SK-N-SH treated with all-trans-retinoic acid at 6 μM for 48 hours (cell line): ENCODE data around the gene MTO1.

Source experiments
- ATAC-seq: fragments of 200-7000 bp; cut with Tn5 transposase; 3 replicates; pipeline ENCODE4 v1.9.1; 2020; ENCODE audit warnings: mild to moderate bottlenecking, moderate library complexity
- ARNTL ChIP-seq: fragments of 450-650 bp; formaldehyde crosslinking; IDR thresholded peaks from 2 replicates; pipeline ENCODE4 v1.5.0; 2020; ENCODE audit warnings: low read depth, mild to moderate bottlenecking, moderate library complexity, borderline replicate concordance
- BACH2 ChIP-seq: fragments of 250-450 bp; sonication (Bioruptor Pico); IDR thresholded peaks from 2 replicates; pipeline ENCODE4 v1.9.0; 2021; ENCODE audit warnings: mild to moderate bottlenecking, borderline replicate concordance
- CREB5 ChIP-seq: fragments of 250-450 bp; sonication (Bioruptor Pico); IDR thresholded peaks from 2 replicates; pipeline ENCODE4 v1.5.1; 2020; ENCODE audit warnings: low read depth, mild to moderate bottlenecking, moderate library complexity
- CSDC2 ChIP-seq: fragments of 250-450 bp; sonication (Bioruptor Pico); IDR thresholded peaks from 2 replicates; pipeline ENCODE4 v1.5.0; 2020; ENCODE audit warnings: mild to moderate bottlenecking, moderate library complexity
- CSRNP3 ChIP-seq: fragments of 250-450 bp; sonication (Bioruptor Pico); IDR thresholded peaks from 2 replicates; pipeline ENCODE4 v1.5.1; 2021; ENCODE audit warnings: mild to moderate bottlenecking, moderate library complexity
- ESRRG ChIP-seq: fragments of 250-450 bp; sonication (Bioruptor Pico); IDR thresholded peaks from 2 replicates; pipeline ENCODE4 v1.6.1; 2021; ENCODE audit warnings: mild to moderate bottlenecking
- GLIS3 ChIP-seq: fragments of 250-450 bp; sonication (Bioruptor Pico); IDR thresholded peaks from 2 replicates; pipeline ENCODE4 v1.5.0; 2020; ENCODE audit warnings: mild to moderate bottlenecking, moderate library complexity
- ISL1 ChIP-seq: fragments of 250-450 bp; sonication (Bioruptor Pico); IDR thresholded peaks from 2 replicates; pipeline ENCODE4 v2.1.2; 2022; ENCODE audit warnings: mild to moderate bottlenecking, moderate library complexity
- OSR1 ChIP-seq: fragments of 250-450 bp; sonication (Bioruptor Pico); IDR thresholded peaks from 2 replicates; pipeline ENCODE4 v1.8.0; 2022; ENCODE audit warnings: moderate library complexity, mild to moderate bottlenecking, inconsistent platforms
- PATZ1 ChIP-seq: fragments of 250-450 bp; sonication (Bioruptor Pico); IDR thresholded peaks from 2 replicates; pipeline ENCODE4 v1.8.0; 2020; ENCODE audit warnings: mild to moderate bottlenecking, moderate library complexity, borderline replicate concordance
- POU6F1 ChIP-seq: fragments of 250-450 bp; sonication (Bioruptor Pico); IDR thresholded peaks from 2 replicates; pipeline ENCODE4 v1.8.0; 2021; ENCODE audit warnings: low read depth, mild to moderate bottlenecking, moderate library complexity, borderline replicate concordance
- PPARA ChIP-seq: fragments of 250-450 bp; sonication (Bioruptor Pico); IDR thresholded peaks from 2 replicates; pipeline ENCODE4 v1.5.0; 2020; ENCODE audit warnings: mild to moderate bottlenecking, borderline replicate concordance
- RARB ChIP-seq: fragments of 250-450 bp; sonication (Bioruptor Pico); IDR thresholded peaks from 2 replicates; pipeline ENCODE4 v1.8.0; 2021; ENCODE audit warnings: mild to moderate bottlenecking, moderate library complexity
- TCF4 ChIP-seq: fragments of 250-450 bp; sonication (Bioruptor Pico); IDR thresholded peaks from 2 replicates; pipeline ENCODE4 v1.8.0; 2021; ENCODE audit warnings: mild to moderate bottlenecking, moderate library complexity, borderline replicate concordance
- TOX ChIP-seq: fragments of 250-450 bp; sonication (Bioruptor Pico); IDR thresholded peaks from 2 replicates; pipeline ENCODE4 v1.8.0; 2021; ENCODE audit warnings: mild to moderate bottlenecking, moderate library complexity, borderline replicate concordance
- TSHZ2 ChIP-seq: fragments of 250-450 bp; sonication (Bioruptor Pico); IDR thresholded peaks from 2 replicates; pipeline ENCODE4 v1.5.0; 2020; ENCODE audit warnings: mild to moderate bottlenecking, moderate library complexity
- ZC3H10 ChIP-seq: fragments of 250-450 bp; sonication (Bioruptor Pico); IDR thresholded peaks from 2 replicates; pipeline ENCODE4 v1.5.1; 2021; ENCODE audit warnings: mild to moderate bottlenecking, moderate library complexity
- ZFP3 ChIP-seq: fragments of 250-450 bp; sonication (Bioruptor Pico); IDR thresholded peaks from 2 replicates; pipeline ENCODE4 v1.5.0; 2020; ENCODE audit warnings: mild to moderate bottlenecking, moderate library complexity
- ZFP30 ChIP-seq: fragments of 450-650 bp; formaldehyde crosslinking; IDR thresholded peaks from 2 replicates; pipeline ENCODE4 v1.5.0; 2022; ENCODE audit warnings: mild to moderate bottlenecking, moderate library complexity
- ZNF565 ChIP-seq: fragments of 450-650 bp; formaldehyde crosslinking; conservative IDR thresholded peaks from 2 replicates; pipeline ENCODE4 v1.5.0; 2020; ENCODE audit warnings: low read depth, mild to moderate bottlenecking, moderate library complexity
- ZNF70 ChIP-seq: fragments of 450-650 bp; formaldehyde crosslinking; IDR thresholded peaks from 2 replicates; pipeline ENCODE4 v1.5.0; 2020; ENCODE audit warnings: mild to moderate bottlenecking, moderate library complexity

MTO1 gene

GRCh38 chr6:73461537-73462350, at the start of gene MTO1:
Gene MTO1, plus strand, starts transcription at chr6:73461737. Its CDS starts 118 bp downstream, at chr6:73461855.
- peak; percentile 99 for ATAC-seq
- TF ChIP-seq ZNF565 (CRISPR knock-in tag), result no peak
- TF ChIP-seq PATZ1 (CRISPR knock-in tag), result no peak
- no peak for TF ChIP-seq CREB5 (CRISPR knock-in tag)
- no peak for TF ChIP-seq TSHZ2 (CRISPR knock-in tag)
- no peak for TF ChIP-seq BACH2
- no peak for TF ChIP-seq GLIS3
- TF ChIP-seq ZNF70 (CRISPR knock-in tag), result no peak
- TF ChIP-seq OSR1 (CRISPR knock-in tag), result no peak
- TF ChIP-seq ZC3H10, result no peak
- TF ChIP-seq RARB (CRISPR knock-in tag), result no peak
- no peak for TF ChIP-seq TCF4
- TF ChIP-seq ESRRG (CRISPR knock-in tag), result no peak
- TF ChIP-seq ARNTL, result no peak
- TF ChIP-seq CSDC2 (CRISPR knock-in tag), result no peak
- TF ChIP-seq POU6F1, result no peak

- TF ChIP-seq ZFP3 (no peak), POU6F1 (no peak)
- TF ChIP-seq, all 23 proteins: peak for 0
- no peak for ATAC-seq
Measured at GRCh38 chr6:73413102-73413501, 48.4 kb upstream of the MTO1 start.

GRCh38 chr6:73418081-73418741, 43.3 kb upstream of the MTO1 start:
- ATAC-seq, result no peak
- no peak for TF ChIP-seq PATZ1 (CRISPR knock-in tag)
- no peak for TF ChIP-seq RARB (CRISPR knock-in tag)
- TF ChIP-seq ZFP3, result no peak
- no peak for TF ChIP-seq OSR1 (CRISPR knock-in tag)
- no peak for TF ChIP-seq PPARA (CRISPR knock-in tag)
- no peak for TF ChIP-seq ZFP30 (CRISPR knock-in tag)
- no peak for TF ChIP-seq GLIS3
- no peak for TF ChIP-seq ZC3H10
- TF ChIP-seq TOX (CRISPR knock-in tag), result no peak
- TF ChIP-seq ISL1, result no peak
- TF ChIP-seq CSRNP3 (CRISPR knock-in tag), result no peak
- no peak for TF ChIP-seq ZNF70 (CRISPR knock-in tag)
- TF ChIP-seq CREB5 (CRISPR knock-in tag), result no peak
- TF ChIP-seq ZNF565 (CRISPR knock-in tag), result no peak
